ENCODE data around the gene KRTCAP2.
A peak's percentile ranks its signal among the peaks of the same experiment; 100 is the strongest.
"Not testable (repeated sequence)": the region's sequence is repeated elsewhere in the genome, so short reads cannot be mapped to it uniquely, and the experiment has no call there.

The KRTCAP2 gene

DNA sequence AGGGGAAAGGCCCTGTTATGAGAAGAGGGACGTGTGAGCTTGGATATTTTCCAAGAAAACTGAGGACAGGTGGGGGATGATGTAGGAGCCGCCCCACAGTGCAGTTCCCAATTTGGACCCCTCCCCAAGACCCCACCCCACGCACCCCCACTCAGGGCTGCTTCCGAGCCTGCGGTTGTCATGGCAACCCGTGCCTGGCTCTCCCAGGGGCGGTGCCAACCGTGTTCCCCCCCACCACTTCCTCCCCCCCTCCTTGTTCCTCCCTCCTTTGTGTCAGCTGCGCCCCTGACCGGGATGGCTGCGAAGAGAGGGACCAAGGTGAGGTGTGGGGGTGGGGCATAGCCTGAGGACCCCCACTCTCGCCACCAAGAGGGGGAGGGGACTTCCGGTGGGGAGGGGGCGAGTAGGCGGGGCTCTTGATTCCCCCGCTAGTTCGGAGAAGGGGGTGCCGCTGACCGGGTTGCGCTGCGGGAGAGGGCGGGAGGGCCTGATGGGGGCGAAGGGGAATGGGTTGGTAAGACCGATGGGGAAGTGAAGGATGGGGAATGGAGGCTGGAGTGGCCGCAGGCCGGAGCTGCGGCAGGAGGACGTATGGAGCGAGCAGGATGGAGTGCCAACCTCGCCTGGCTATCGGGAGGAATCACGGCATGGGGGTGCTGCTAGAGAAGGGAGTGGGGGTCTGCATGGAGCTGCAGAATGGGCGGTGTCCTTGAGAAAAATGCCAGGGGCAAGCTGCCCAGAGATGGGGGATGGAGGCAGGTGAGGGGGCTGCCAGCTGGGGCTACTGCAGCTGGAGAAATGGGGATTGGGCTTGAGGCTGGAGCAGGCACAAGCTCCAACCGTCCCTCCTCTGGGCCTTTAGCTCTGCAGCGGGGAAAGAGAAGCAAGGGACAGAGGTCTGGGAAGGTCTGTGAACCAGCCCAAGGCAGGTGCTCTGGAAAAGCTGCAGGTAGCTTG lies 1.5 kb upstream of the KRTCAP2 start:
- intact Hi-C loops (cut with DNase I): no loop called here
- DNase-seq: peak; percentile 42 to 85 (median 70)

DNA sequence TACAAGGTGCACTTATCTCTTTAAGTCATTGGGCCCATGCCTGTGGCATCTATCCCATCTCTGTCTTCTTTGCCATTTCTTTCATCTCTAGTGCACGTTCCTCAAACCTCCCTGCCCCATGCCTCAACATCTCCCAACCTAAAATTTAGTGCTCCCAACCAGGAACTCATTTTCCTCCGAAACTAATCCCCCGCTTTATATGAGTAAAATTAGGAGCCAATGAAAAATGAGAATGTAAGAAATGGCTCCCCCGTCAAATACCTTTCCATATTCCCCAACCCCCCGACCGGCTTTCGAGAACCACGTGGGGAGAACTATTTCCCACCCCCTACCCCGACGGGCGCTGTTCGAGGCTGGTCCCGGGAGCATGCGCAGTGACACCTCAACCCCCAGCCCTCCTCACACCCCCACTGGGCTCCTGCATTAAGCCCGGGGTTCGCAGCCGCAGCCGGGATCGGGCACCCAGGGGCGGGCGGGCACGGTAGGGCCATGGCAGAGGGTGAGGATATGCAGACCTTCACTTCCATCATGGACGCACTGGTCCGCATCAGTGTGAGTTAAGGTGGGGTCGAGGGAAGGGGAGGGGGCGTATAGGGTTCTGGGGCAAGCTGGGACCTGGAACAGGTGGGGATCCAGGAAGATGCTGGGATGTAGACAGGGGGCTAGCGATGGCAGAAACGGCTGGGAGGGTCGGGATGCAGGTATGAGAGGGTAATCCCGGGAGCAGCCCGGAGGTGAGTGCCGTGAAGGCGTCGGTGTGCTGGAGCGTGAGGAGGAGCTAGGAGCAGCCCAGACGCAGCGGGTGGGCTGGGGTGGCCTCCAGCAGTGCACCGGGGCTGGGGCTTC lies 597 bp upstream of the KRTCAP2 start, which contains the start of gene TRIM46:
TSS of gene TRIM46 (plus strand) at position 372 of the 846 bp plus-strand sequence. CDS start at position 490, 118 bp downstream.
- intact Hi-C loops (cut with DNase I): loop anchor here (2.0 kb wide), 1 partner anchor 47 kb away; the partner anchor contains the start of gene EFNA1
- peak; percentile 68 to 92 (median 82) for DNase-seq

DNA sequence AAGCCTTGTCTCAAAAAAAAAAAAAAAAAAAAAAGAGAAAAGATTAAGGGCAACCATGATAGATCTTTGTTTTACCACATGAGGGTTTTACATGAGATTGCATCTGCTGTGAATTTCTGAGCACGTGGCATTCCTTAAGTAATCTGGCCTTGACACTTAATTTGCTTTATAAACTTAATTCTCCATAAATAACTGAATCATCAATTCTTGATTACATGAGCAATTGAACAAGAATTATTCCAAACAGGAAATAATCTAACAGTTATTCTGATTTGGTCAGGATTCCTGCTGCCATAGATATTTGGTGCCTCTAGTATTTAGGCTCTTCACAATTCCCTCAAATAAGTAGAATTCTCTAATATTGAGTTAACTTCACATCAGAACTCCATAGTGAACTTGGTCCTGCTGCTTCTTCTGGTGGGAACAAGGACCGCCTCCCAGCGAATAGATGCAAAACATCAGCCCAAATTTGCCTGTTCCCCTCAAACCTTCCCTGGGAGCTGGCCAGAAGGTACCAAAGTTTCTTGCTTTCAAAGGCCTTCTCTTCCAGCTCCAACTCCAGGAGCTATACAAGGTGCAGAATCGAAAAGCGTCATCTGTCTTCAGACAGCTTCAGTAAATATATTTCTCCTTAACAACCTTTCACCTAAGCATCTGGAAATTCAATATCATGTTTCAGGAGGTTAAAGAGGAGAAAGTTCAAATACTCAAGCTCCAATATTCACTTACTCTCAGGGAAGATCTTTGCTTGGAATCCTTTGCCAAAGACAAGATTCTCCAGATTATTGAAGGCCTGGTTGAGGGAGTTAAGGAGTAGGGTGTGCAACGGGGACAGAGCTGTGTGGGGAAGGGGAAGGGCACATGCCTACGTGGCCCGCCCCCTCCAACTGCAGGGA lies 1.0 kb downstream of the KRTCAP2 start:
- peak in 4 of 42 donors; percentile 6 to 34 (median 16) for DNase-seq

DNA sequence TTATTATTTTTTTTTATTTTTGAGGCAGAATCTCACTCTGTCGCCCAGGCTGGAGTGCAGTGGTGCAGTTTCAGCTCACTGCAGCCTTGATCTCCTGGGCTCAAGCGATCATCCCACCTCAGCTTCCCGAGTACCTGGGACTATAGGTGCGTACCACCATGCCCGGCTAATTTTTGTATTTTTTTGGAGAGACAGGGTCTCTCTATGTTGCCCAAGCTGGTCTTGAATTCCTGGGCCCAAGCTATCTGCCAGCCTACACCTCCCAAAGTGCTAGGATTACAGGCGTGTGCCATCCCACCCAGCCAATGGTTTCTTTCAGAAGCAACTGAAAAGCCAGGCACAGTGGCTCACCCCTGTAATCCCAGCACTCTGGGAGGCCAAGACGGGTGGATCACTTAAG lies 2.3 kb downstream of the KRTCAP2 start:
- intact Hi-C loops (cut with DNase I): no loop called here
- DNase-seq: peak in 4 of 42 donors; percentile 3 to 33 (median 20)

More for the DNA sequence above, 1.0 kb downstream of the KRTCAP2 start:
- intact Hi-C loops (cut with DNase I): loop anchor here (2.0 kb wide), 1 partner anchor 45 kb away; the partner anchor contains the start of gene EFNA1

DNA sequence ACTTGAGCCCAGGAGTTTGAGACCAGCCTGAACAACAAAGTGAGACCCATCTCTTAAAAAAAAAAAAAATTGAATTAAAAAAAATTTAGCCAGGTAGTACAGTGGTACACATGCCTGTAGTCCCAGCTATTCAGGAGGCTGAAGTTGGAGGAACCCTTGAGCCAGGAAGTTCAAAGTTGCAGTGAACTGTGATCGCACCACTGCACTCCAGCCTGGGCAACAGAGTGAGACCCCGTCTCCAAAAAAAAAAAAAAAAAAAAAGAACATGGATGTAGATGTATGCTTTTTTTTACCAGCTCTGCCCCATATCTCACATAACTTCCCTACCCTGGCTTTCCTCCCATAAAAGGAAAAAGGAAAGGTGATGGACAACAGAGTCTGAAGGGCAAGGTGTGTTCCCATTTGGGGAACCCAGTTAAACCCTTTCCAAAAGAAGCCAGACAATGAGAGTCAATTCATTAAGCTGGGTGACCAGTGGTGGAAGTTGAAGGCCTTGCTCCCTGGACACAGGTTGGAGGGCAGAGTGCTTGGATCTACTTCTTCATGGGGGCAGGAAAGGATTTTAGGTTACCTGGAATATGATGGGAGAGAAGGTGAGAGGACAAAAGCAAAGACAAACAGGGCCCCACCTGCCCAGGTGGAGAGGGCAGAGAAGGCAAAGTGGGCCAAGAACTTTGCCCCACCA lies 2.9 kb downstream of the KRTCAP2 start:
- peak in 2 of 42 donors; percentile 1 to 16 for DNase-seq

DNA sequence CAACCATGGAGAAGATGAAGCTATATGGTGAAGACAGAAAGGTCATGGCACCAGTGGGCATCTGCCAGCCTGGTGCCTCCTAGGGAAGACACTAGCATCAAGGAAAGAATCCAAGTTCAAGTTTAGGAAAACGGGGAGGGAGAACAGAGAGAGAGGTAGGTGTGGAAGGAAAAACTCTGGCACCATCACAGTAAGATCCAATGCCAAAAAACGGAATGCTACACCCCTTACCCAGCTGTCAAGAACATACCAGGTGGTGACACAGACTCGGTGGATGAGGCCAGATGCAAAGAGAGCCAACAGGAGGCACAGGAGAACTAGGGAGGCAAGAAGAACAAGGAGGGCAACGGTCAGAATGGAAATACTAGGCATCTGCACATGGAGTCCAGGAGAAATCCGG lies 3.6 kb downstream of the KRTCAP2 start:
- intact Hi-C loops (cut with DNase I): no loop called here

More for the DNA sequence above, 2.9 kb downstream of the KRTCAP2 start:
- intact Hi-C loops (cut with DNase I): no loop called here

DNA sequence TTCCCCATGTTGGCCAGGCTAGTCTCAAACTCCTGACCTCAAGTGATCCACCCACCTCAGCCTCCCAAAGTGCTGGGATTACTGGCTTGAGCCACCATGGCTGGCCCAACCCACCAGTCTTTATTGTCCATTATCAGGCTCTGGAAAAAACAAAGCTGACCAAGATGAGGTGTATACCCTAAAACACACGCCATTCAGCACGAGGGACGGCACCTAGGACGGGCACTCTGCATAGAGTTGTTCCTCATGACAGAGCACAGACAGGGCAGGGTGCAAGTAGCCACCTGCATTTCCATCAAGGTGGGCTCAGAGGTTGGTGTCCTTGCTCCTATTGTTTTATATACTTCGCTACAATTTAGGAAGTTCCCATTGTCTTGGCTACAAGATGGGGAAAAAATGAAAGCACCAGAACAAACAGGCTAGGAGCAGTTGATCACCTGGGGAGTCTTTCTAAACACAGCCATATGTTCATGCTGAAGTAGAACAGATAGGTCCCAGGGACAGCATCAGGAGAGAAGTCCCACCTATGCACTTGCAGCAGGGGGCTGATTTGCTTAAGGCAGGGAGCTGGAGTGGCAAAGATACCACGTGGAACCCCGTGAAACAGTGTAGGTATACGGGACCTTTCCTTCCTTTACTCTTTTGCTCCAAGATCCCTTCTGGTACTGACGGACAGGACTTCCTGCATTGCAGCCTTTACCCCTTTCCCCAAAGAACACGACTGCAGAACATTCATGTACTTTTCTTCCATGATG lies 4.5 kb downstream of the KRTCAP2 start:
- DNase-seq: peak in 2 of 42 donors; percentile 15 to 18
- intact Hi-C loops (cut with DNase I): loop anchor here (1.0 kb wide), 1 partner anchor 77 kb away; no protein-coding TSS in a partner anchor

More for the DNA sequence above, 3.6 kb downstream of the KRTCAP2 start:
- peak in 1 of 42 donors; percentile 12 for DNase-seq

DNA sequence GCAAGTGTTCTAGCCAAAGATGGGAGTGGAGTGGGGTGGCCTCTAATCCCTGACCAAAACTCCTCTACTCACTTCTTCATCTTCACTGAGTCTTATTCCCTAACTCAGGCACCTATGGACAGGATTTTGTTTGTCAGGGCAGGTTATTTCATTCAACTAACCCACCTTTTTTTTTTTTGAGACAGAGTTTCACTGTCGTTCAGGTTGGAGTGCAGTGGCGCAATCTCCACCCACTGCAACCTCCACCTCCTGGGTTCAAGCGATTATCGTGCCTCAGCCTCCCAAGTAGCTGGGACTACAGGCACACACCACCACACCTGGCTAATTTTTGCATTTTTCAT lies 5.0 kb downstream of the KRTCAP2 start:
- DNase-seq: not testable (repeated sequence)
- intact Hi-C loops (cut with DNase I): loop anchor here (1.0 kb wide), 1 partner anchor 77 kb away; no protein-coding TSS in a partner anchor

DNA sequence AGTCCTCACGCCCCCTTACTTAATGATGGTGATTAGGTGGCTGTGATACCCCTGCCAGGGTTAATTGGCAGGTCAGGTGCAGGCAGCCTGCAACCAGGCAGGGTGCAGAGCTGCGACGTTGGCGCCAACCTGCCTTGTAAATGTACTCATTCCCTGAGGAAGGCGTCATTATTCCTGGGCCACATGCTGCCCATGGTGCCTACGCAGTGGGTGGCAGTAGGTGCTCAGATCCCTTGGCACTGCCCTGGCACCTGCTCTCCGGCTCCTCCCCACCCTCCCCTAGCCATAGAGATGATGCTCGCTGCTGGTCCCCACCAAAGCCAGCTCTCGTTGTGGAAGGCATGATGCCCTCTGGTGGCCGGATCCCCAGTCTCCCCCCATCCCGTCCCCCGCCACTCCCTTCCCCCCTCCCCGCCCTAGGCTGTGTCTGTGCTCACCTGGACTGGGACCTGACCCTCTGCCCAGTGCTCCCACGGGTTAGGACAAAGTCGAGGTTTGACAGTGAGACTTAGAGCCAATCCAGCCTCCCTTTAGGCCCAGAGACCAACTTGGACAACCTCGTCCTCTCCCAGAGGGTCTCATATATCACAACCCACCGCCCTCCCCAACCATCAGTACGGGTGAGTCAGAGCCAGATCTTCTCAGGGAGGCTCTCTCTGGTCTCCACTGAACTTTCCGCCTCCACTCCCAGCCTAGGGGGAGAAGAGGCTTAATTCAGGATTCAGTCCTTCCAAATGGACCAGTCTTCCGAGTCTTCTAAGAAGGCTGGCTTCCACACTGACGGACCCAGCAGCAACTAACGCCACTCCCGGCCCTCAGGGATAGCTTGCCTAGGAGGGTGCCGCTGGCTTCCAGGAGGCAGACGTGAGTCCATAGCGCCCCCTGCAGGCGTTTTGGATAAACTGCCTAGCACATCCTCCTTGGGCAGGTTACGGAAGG lies 5.7 kb downstream of the KRTCAP2 start:
- peak; percentile 90 to 98 (median 95) for DNase-seq
- intact Hi-C loops (cut with DNase I): loop anchor here (1.0 kb wide), 1 partner anchor 76 kb away; no protein-coding TSS in a partner anchor

DNA sequence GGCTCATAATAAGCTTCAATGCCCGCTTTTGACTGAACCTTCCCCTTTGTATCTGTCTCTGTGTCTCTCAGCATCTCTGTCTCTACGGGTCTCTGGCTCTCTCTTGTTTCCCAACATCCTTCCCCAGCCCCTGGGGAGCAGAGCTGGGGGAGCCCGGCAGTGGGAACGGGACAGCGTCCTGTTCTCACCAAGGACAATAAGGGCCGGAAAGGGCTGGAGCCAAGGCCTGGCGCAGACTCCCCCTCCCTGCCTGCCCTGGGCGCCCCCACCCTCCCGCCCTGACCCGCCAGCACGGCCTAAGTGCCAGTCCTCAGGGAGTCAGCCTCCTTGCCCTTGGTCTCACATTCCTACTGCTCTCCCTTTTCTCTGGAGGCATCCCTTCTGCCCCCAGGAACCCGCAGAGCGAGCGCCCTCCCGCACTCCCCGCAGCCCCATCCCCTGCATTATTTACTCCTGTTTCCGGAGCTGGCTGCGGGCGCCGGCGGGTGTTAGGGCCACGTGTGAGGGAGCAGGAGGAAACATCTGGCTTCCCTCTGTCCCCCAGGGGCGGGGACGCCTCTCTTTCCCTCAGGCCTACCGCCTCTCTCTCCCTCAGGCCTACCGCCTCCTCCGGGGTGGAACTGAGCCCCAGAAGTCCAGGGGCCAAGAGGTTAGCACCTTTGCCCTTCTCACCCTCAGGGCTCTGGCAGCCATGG lies 6.5 kb downstream of the KRTCAP2 start:
- peak in 39 of 42 donors; percentile 23 to 75 (median 53) for DNase-seq
- intact Hi-C loops (cut with DNase I): no loop called here

DNA sequence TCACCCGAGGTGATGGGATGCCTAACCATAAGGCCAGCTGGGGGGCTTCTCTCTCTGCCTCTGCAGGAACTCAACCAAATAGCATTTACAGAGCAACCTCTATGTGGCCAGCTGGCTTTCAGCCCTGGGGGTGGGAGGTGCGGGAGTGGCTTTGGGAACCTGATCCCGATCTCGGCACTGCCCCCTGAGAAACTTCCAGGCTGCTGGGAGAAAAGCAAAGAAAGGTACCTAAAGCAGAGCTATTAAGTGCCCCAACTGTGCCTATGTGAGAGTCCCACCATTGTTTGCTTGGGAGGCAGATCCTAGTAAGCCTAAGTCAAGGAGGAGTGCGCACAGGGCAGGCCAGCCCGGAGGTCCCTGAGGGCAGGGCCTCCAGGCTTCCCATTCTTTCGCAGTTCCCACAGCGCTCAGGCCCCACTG lies 7.0 kb downstream of the KRTCAP2 start:
- intact Hi-C loops (cut with DNase I): no loop called here
- DNase-seq: peak in 2 of 42 donors; percentile 20 to 42

DNA sequence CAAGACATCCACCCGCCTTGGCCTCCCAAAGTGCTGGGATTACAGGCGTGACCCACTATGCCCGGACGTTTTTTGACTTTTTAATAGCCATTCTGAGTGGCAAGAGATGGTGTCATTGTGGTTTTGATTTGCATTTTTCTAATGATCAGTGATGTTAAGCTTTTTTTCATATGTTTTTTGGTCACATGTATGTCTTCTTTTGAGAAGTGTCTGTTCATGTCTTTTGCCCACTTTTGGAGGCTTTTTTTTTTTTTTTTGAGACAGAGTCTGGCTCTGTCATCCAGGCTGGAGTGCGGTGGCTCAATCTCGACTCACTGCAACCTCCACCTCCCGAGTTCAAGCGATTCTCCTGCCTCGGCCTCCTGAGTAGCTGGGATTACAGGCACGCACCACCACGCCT lies 8.5 kb downstream of the KRTCAP2 start:
- intact Hi-C loops (cut with DNase I): not testable (repeated sequence)
- DNase-seq: peak in 1 of 42 donors; percentile 5

DNA sequence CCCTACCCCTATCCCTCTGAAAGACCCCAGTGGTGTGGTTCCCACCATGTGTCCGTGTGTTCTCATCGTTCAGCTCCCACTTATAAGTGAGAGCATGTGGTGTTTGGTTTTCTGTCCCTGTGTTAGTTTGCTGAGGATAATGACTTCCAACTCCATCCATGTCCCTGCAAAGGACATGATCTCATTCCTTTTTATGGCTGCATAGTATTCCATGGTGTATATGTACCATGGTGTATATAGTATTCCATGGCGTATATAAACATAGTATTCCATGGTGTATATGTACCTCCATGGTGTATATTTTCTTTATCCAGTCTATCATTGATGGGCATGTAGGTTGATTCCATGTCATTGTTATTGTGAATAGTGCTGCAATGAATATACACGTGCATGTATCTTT lies 9.3 kb downstream of the KRTCAP2 start:
- intact Hi-C loops (cut with DNase I): not testable (repeated sequence)
- peak in 1 of 42 donors; percentile 1 for DNase-seq

DNA sequence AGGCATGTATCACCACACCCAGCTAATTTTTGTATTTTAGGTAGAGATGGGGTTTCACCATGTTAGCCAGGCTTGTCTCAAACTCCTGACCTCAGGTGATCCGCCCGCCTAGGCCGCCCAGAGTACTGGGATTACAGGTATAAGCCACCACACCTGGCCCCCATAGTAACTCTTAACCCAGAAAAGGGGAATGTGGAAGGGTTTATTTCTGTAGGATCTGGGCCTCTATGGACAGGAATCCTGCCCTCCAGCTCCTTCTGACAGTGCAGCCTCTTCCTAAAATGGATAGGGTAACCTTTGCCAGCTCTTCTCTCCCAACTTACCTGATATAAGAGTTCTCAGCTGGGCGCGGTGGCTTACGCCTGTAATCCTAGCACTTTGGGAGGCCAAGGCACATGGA lies 10.5 kb downstream of the KRTCAP2 start:
- DNase-seq; intact Hi-C loops (cut with DNase I): not testable (repeated sequence)

DNA sequence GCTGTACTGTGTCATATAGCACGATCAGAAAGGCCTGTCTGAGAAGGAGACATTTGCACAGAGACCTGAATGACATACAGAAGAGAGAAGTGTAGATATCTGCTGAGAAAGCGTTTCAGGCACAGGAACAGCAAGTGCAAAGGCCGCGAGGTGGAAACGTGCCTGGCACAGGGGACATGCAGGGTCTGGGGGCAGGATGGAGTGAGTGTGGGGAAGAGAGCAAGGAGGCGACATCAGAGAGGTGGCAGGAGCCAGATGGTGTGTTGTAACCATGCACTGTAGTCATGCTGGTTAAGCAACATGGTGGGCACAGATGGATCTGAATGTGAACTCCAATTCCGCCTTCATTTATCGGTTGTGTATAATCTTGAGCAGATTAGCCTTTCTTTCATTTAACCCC lies 13.0 kb downstream of the KRTCAP2 start:
- DNase-seq: no peak
- intact Hi-C loops (cut with DNase I): no loop called here

Data from head of caudate nucleus (tissue), 42 donors.